SK-N-SH (cell line): ENCODE measurements around the gene KLB. TPM values are rescaled to one million over a fixed set of nuclear protein-coding genes. Genes with fewer than 3 reads are reported as not detected.

Experiments
- CTCF ChIA-PET: fragments of 300-600, 350-600 bp; formaldehyde crosslinking; extraction: SDS; loops from one replicate; lab custom pipeline; 2021; lab: Yijun Ruan, JAX
- POLR2A ChIA-PET: fragments of 350-600 bp; sonication (Branson Sonifier 250); formaldehyde crosslinking; extraction: SDS; loops from one replicate; lab custom pipeline; 2020; ENCODE audit warnings: antibody characterized with exemption, inconsistent platforms; lab: Yijun Ruan, JAX
- DNase-seq: peaks from one replicate; pipeline ENCODE4 v3.0.0; 2012
- H2AFZ ChIP-seq: fragments of 200-600 bp; sonication (generic); 2 replicates; pipeline ENCODE4 v1.8.1; 2016; ENCODE audit warnings: antibody characterized with exemption, mild to moderate bottlenecking, low read depth
- H3F3A ChIP-seq: fragments of 200-600 bp; sonication (generic); replicated peaks from 2 replicates; pipeline ENCODE3; 2016; ENCODE audit warnings: antibody characterized with exemption, mild to moderate bottlenecking; ENCODE audit not compliant: insufficient read depth
- H3K27ac ChIP-seq, 2 experiments: fragments of 200-500 bp in 1 of 2; fragments of 200-600 bp in 1 of 2; sonication (Bioruptor generic) in 1 of 2; sonication (generic), shearing (Covaris generic) in 1 of 2; 2 replicates each; pipeline versions ENCODE4 v1.5.1 to v1.6.1; 2014 to 2016; ENCODE audit warnings: low read depth in 2 of 2, inconsistent platforms in 1 of 2, low read length in 1 of 2, mild to moderate bottlenecking in 1 of 2, mixed read lengths in 1 of 2
- H3K27me3 ChIP-seq: fragments of 200-600 bp; sonication (generic), shearing (Covaris generic); 2 replicates; pipeline ENCODE4 v1.6.1; 2016; ENCODE audit warnings: mixed run types; ENCODE audit not compliant: insufficient read depth
- H3K36me3 ChIP-seq, 2 experiments: fragments of 200-500 bp in 1 of 2; fragments of 200-600 bp in 1 of 2; sonication (Bioruptor generic) in 1 of 2; sonication (generic) in 1 of 2; replicated peaks in 1 of 2; 2 replicates each; pipeline versions ENCODE3 to v1.5.1; 2014 to 2016; ENCODE audit warnings: low read length in 1 of 2, mild to moderate bottlenecking in 1 of 2; ENCODE audit not compliant: insufficient read depth in 2 of 2, control insufficient read depth in 1 of 2
- H3K4me1 ChIP-seq, 2 experiments: fragments of 200-500 bp in 1 of 2; fragments of 200-600 bp in 1 of 2; sonication (Bioruptor generic) in 1 of 2; sonication (generic), shearing (Covaris generic) in 1 of 2; 2 replicates each; pipeline versions ENCODE4 v1.5.1 to v1.6.1; 2014 to 2016; ENCODE audit warnings: low read depth in 1 of 2, low read length in 1 of 2, mixed run types in 1 of 2; ENCODE audit not compliant: insufficient read depth in 2 of 2, control insufficient read depth in 1 of 2
- H3K4me2 ChIP-seq: fragments of 200-600 bp; sonication (generic), shearing (Covaris generic); 2 replicates; pipeline ENCODE4 v1.6.1; 2017; ENCODE audit warnings: mixed run types
- H3K4me3 ChIP-seq, 2 experiments: fragments of 200-500 bp in 1 of 2; fragments of 200-600 bp in 1 of 2; sonication (Bioruptor generic) in 1 of 2; sonication (generic), shearing (Covaris generic) in 1 of 2; 2 replicates each; pipeline versions ENCODE4 v1.5.1 to v1.8.1; 2014 to 2016; ENCODE audit warnings: low read depth in 2 of 2, inconsistent platforms in 1 of 2, low read length in 1 of 2, mild to moderate bottlenecking in 1 of 2, mixed read lengths in 1 of 2, moderate library complexity in 1 of 2
- H3K79me2 ChIP-seq: fragments of 200-600 bp; sonication (generic); 2 replicates; pipeline ENCODE4 v1.8.1; 2017; ENCODE audit warnings: mild to moderate bottlenecking; ENCODE audit not compliant: insufficient read depth
- H3K9ac ChIP-seq: fragments of 200-600 bp; sonication (generic); 2 replicates; pipeline ENCODE4 v1.6.1; 2017; ENCODE audit warnings: mixed run types
- H3K9me2 ChIP-seq: fragments of 200-600 bp; sonication (generic); 2 replicates; pipeline ENCODE4 v1.6.1; 2017; ENCODE audit warnings: mixed run types
- H3K9me3 ChIP-seq: fragments of 200-600 bp; sonication (generic); 2 replicates; pipeline ENCODE4 v1.6.1; 2017; ENCODE audit warnings: mixed run types, mild to moderate bottlenecking, moderate library complexity
- H4K20me1 ChIP-seq: fragments of 200-600 bp; sonication (generic); 2 replicates; pipeline ENCODE4 v1.6.1; 2017; ENCODE audit warnings: mild to moderate bottlenecking, mixed run types; ENCODE audit not compliant: insufficient read depth
- CHD2 ChIP-seq: fragments of 150-350 bp; IDR thresholded peaks from 2 replicates; pipeline ENCODE4 v1.6.1; 2018; ENCODE audit warnings: low read length; ENCODE audit not compliant: partially characterized antibody
- ELF1 ChIP-seq: IDR thresholded peaks from 2 replicates; pipeline ENCODE4 v1.4.0; 2012
- EZH2phosphoT487 ChIP-seq: fragments of 200-600 bp; sonication (generic); IDR thresholded peaks from 2 replicates; pipeline ENCODE4 v1.6.1; 2017; ENCODE audit warnings: low read depth, mixed run types, mild to moderate bottlenecking, antibody characterized with exemption, moderate library complexity, borderline replicate concordance
- FOSL2 ChIP-seq: IDR thresholded peaks from 2 replicates; pipeline ENCODE4 v1.4.0; 2012; ENCODE audit warnings: low read depth, mild to moderate bottlenecking, moderate library complexity, borderline replicate concordance
- FOXJ3 ChIP-seq: sonication (generic); formaldehyde crosslinking; IDR thresholded peaks from 2 replicates; pipeline ENCODE4 v1.5.1; 2020; ENCODE audit warnings: mild to moderate bottlenecking, missing genetic modification reagents
- FOXM1 ChIP-seq: IDR thresholded peaks from 2 replicates; pipeline ENCODE4 v1.4.0; 2012; ENCODE audit warnings: low read depth, mild to moderate bottlenecking
- MEF2A ChIP-seq: IDR thresholded peaks from 2 replicates; pipeline ENCODE4 v1.4.0; 2012; ENCODE audit warnings: low read depth, borderline replicate concordance
- MXI1 ChIP-seq: IDR thresholded peaks from 2 replicates; pipeline ENCODE4 v1.6.1; 2012; ENCODE audit warnings: mild to moderate bottlenecking, low read depth, low read length, improper control_type of control experiment
- POLR2AphosphoS5 ChIP-seq: IDR thresholded peaks from 2 replicates; pipeline ENCODE4 v1.6.1; 2012; ENCODE audit warnings: low read depth, low read length
- RAD21 ChIP-seq: IDR thresholded peaks from 2 replicates; pipeline ENCODE4 v1.6.1; 2012; ENCODE audit warnings: mild to moderate bottlenecking, low read length
- RCOR1 ChIP-seq: fragments of 150-350 bp; IDR thresholded peaks from 2 replicates; pipeline ENCODE4 v1.6.1; 2017; ENCODE audit warnings: antibody characterized with exemption, low read length
- RFX5 ChIP-seq: IDR thresholded peaks from 2 replicates; pipeline ENCODE4 v1.6.1; 2012; ENCODE audit warnings: mild to moderate bottlenecking, improper control_type of control experiment, low read length
- SMC3 ChIP-seq: IDR thresholded peaks from 2 replicates; pipeline ENCODE4 v1.6.1; 2012; ENCODE audit warnings: low read depth, low read length, improper control_type of control experiment
- TCF12 ChIP-seq: IDR thresholded peaks from 2 replicates; pipeline ENCODE4 v1.4.0; 2012
- YY1 ChIP-seq: IDR thresholded peaks from 2 replicates; pipeline ENCODE4 v1.4.0; 2012; ENCODE audit warnings: low read depth, mild to moderate bottlenecking
- WGBS: methylation state at CpG from one replicate; pipeline ENCODE4 v1.1.6; 2017; ENCODE audit warnings: low lambda C conversion rate; 5-methylcytosine and 5-hydroxymethylcytosine counted together
- polyA plus RNA-seq, 3 experiments: library from polyadenylated mRNA; depleted of rRNA; stranded (reverse); fragments of >200 nt; gene quantifications; 2 replicates each; pipeline ENCODE4 v1.2.3, GENCODE V29; 2012
- TF ChIP-seq, protein P1 (sequence below): IDR thresholded peaks from 2 replicates; pipeline ENCODE4 v1.4.0; 2012; ENCODE audit warnings: low read depth
- TF ChIP-seq, protein P2 (sequence below): fragments of 150-350 bp; IDR thresholded peaks from 2 replicates; pipeline ENCODE4 v1.6.1; 2017; ENCODE audit warnings: antibody characterized with exemption, low read length, low read depth, borderline replicate concordance
- TF ChIP-seq, protein P3 (sequence below): fragments of 150-350 bp; IDR thresholded peaks from 2 replicates; pipeline ENCODE4 v1.6.1; 2016; ENCODE audit warnings: mild to moderate bottlenecking, low read depth, low read length
- TF ChIP-seq, protein P4 (sequence below): IDR thresholded peaks from 2 replicates; pipeline ENCODE4 v1.4.0; 2012; ENCODE audit warnings: low read depth, borderline replicate concordance

Gene KLB
- polyA plus RNA-seq, 1 of the 3 experiments (the other 2 are of a cell fraction) = not detected

DNA sequence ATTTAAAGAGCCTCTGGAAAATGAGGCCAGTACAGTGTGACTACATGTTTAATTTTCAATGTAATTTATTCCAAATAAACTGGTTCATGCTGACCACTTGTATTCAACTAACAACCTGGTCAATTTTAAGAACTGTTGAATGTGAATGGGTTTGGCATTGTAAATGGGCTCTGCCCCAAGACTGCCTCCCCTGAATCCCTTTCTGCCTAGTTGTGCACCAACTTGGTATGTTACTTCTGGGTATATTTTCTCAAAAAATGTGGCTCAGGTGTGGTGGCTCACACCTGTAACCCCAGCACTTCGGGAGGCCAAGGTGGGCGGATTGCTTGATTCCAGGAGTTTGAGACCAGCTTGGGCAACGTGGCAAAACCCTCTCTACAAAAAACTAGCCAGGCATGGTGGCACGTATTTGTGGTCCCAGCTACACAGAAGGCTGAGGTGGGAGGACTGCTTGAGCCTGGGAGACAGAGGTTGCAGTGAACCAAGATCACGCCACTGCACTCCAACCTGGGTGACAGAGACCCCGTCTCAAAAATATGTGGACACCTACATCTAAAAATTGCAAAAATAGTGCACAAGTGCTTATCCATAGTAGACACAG is 44.8 kb downstream of the KLB start:
- WGBS = 90% methylated on average over 6 of the region's 6 CpGs
- peaks cover 64 to 67% of the 10 kb centered on the region in 2 experiments for H3K36me3 ChIP-seq
- CTCF ChIA-PET = no interaction called here
- no peak for DNase-seq
- POLR2A ChIA-PET = interaction anchor here (0.6 to 1.5 kb wide), 3 partner anchors 8 to 583 kb away, joined by 3 to 7 read pairs (median 6); partner anchors contain the start of genes LIAS and RPL9
- TF ChIP-seq MXI1 (no peak), SMC3 (no peak), RCOR1 (no peak), POLR2AphosphoS5 (no peak), CHD2 (no peak), RFX5 (no peak), MEF2A (no peak), EZH2phosphoT487 (no peak), RAD21 (no peak), YY1 (no peak), FOXM1 (no peak), ELF1 (no peak), TCF12 (no peak), FOXJ3 (CRISPR knock-in tag) (no peak), FOSL2 (no peak)
- TF ChIP-seq, protein P1, sequence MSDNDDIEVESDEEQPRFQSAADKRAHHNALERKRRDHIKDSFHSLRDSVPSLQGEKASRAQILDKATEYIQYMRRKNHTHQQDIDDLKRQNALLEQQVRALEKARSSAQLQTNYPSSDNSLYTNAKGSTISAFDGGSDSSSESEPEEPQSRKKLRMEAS = no peak
- TF ChIP-seq, protein P2, sequence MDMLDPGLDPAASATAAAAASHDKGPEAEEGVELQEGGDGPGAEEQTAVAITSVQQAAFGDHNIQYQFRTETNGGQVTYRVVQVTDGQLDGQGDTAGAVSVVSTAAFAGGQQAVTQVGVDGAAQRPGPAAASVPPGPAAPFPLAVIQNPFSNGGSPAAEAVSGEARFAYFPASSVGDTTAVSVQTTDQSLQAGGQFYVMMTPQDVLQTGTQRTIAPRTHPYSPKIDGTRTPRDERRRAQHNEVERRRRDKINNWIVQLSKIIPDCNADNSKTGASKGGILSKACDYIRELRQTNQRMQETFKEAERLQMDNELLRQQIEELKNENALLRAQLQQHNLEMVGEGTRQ = no peak
- TF ChIP-seq, protein P3, sequence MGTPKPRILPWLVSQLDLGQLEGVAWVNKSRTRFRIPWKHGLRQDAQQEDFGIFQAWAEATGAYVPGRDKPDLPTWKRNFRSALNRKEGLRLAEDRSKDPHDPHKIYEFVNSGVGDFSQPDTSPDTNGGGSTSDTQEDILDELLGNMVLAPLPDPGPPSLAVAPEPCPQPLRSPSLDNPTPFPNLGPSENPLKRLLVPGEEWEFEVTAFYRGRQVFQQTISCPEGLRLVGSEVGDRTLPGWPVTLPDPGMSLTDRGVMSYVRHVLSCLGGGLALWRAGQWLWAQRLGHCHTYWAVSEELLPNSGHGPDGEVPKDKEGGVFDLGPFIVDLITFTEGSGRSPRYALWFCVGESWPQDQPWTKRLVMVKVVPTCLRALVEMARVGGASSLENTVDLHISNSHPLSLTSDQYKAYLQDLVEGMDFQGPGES = no peak
- TF ChIP-seq, protein P4, sequence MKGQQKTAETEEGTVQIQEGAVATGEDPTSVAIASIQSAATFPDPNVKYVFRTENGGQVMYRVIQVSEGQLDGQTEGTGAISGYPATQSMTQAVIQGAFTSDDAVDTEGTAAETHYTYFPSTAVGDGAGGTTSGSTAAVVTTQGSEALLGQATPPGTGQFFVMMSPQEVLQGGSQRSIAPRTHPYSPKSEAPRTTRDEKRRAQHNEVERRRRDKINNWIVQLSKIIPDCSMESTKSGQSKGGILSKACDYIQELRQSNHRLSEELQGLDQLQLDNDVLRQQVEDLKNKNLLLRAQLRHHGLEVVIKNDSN = no peak
- TF ChIP-seq, all 33 proteins: peak for 0
- Histone ChIP-seq H3K9ac (no peak overlapping the region), H3K9me3 (no peaks in the 10 kb centered on the region), H3K27me3 (no peaks in the 10 kb centered on the region), H3K27ac (peak overlapping the region in 1 of 2 experiments; percentile 5; a peak in 1 of 4 replicates), H2AFZ (no peak overlapping the region), H4K20me1 (peaks cover 37% of the 10 kb centered on the region), H3K79me2 (peaks cover 19% of the 10 kb centered on the region), H3K9me2 (no peaks in the 10 kb centered on the region), H3K4me1 (peaks cover 1 to 2% of the 10 kb centered on the region in 2 experiments; a peak in 3 of 4 replicates), H3K4me2 (no peak overlapping the region), H3K4me3 (no peak overlapping the region), H3F3A (peaks cover 80% of the 10 kb centered on the region)
